DMS 273 (cell line): Measurements from ENCODE around the gene RAMP1.
A peak's percentile ranks its signal among the peaks of the same experiment; 100 is the strongest.
"Not testable (repeated sequence)": the region's sequence is repeated elsewhere in the genome, so short reads cannot be mapped to it uniquely, and the experiment has no call there.

Experiments
- DNase-seq: peaks from one replicate; lab custom pipeline; 2025; ENCODE audit not compliant: unreplicated experiment; lab: John Stamatoyannopoulos, UW

The RAMP1 gene

DNA sequence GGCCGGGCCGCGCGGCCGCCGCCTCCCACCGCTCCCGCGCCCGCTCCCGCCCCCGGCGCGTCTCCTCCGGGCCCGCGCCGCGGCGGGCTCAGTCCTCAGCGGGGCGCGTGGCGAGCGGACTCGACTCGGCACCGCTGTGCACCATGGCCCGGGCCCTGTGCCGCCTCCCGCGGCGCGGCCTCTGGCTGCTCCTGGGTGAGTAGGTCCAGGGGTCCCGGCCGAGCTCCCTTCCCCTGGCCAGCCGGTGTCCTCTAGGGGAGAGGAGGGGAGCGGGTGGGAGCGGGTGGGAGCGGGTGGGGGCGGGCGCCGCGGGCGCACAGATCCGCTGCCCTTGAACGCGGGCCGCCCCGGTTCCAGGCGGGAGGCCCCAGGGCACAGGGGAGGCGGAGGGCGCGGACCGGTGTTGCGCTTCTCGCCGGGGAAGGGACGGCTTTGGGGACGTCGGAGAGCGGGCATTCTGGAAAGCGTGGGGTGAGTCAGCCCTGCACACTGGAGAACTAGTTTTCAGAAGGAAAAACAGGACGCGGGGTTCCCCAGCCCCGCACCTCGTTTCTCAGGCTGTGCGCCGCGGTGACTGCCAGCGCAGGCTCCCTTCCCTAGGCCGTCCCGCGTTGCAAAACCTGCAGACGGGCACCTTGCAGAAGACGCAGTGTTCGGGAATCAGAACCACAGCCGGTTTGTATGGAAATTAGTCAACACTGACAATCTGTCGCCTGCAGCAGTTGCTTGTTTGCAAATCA lies at the start of gene RAMP1:
Gene RAMP1 (plus strand): TSS at position 91 of the 740 bp plus-strand sequence. CDS start 53 bp downstream, at position 144.
- DNase-seq = peak; percentile 85

DNA sequence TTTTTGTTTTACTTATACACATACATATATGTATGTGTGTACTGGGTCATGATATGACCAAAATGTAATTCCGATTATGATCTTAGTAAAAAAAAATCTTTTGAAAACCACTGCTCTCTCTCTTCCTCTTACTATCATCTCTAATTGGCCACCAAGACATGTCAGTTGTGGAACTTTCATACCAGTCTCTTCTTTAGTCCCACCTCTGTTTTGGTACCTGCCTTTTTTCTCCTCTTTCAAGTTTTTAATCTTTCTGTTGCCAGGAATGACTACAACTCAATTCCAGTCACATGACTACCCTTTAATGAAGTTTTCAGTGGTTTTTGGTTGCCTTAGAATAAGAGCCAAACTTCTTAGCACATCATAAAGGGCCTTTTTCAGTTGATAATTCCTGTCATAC lies 43.8 kb upstream of the RAMP1 start:
- no peak for DNase-seq

DNA sequence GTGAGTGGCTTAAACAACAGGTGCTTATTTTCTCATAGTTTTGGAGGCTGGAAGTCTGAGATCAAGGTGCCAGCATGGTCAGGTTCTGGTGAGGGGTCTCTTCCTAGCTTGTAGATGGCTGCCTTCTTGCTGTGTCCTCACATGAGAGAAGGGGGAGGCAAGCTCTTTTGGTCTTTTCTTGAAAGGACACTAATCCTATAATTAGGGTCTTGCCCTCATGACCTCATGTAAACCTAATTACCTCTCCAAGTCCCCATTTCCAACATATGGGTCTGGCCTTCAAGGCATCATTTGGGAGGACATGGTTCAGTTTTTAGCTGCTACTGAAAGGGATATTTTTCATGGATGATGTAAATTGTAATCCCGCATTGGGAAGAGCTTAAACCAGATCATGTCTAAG lies 42.9 kb upstream of the RAMP1 start:
- DNase-seq = no peak

DNA sequence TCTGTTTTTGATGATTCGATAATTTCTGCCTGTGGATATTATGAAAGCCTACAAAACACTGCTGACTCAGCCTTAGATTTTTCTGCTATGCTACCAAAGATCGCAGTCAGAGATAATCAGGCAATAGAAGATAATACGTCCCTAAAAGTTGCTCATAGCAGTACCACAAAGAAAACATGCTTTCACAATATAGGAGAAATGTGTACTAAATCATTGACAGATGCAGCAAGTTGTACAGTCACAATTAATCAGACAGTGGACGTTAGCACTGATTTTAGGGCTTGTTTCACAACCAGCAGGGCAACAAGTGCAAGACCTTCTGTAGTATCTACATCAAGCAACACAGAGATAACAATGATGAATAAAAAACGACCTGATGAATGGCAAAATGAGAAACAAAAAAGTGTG lies 41.4 kb upstream of the RAMP1 start:
- no peak for DNase-seq

DNA sequence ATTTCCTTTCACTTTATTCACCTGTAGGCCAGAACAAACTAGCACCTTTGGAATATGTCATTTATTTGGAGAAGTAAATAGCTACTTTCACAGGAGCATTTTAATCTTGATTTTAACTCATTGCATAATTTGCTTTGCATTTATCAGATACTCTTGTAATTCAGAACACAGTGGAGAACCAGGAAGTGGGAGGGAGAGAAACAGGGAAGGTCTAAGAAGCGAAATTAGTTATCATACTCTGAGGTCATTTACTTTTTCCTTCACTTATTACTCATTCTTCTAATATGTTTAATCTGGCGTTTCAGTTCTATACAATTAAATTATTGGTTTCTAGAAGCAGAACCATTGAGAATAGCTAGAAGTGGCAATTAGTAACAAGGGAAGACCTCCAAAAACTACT lies 40.2 kb upstream of the RAMP1 start:
- no peak for DNase-seq

DNA sequence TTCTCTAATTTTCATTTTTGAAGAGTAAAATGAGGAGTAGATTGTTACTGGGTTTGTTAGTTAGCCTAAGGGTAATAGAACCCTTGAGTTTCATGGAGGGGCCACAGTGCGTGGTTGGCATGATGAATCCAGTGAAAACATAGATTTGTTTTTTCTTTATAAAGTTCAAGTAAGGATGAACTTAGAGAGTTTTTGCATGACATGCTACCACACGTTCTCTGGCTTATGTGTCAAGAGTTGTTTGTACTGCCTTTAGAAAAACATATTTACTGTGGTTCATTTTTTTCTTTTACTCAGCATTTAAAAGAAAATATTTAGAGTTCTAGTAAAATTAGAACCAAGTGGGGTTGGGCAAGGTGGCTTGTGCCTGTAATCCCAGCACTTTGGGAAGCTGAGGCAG lies 39.0 kb upstream of the RAMP1 start:
- no peak for DNase-seq

DNA sequence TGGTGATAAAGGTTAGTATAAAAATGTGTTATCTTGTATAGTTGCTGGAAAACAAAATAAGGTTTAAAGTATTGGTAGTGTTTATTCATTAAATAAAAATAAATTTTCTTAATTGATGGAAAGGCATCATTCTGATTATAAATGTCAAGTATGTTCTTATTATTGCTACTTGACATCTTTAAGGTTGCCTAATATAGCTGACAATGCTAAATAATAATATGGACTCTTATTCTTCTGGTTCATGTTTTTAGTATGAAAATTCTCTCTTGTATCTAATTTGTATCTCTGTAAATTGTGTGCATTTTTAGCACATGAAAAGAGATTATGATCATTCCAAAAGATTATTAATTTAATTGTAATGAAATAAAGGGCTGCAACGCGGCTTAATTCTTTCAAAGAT lies 35.9 kb upstream of the RAMP1 start:
- no peak for DNase-seq

DNA sequence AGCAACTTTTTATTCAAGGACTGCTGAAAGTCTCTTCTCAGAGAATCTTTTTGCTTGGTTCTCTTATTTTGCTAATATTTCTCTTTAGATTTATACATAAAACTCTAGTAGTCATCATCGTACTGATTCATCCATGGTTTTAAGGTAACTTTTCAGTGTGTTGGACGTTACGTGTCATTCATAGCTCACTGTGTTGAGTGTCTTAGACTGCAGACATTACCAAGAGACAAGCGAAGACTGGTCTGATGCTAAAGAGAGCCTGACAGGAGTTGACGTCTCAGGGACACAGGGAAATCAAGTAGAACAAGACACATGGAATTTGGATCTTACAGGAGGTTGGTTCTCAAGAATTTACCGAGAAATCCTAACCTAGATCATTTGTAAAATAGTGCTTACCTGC lies 35.3 kb upstream of the RAMP1 start:
- no peak for DNase-seq

DNA sequence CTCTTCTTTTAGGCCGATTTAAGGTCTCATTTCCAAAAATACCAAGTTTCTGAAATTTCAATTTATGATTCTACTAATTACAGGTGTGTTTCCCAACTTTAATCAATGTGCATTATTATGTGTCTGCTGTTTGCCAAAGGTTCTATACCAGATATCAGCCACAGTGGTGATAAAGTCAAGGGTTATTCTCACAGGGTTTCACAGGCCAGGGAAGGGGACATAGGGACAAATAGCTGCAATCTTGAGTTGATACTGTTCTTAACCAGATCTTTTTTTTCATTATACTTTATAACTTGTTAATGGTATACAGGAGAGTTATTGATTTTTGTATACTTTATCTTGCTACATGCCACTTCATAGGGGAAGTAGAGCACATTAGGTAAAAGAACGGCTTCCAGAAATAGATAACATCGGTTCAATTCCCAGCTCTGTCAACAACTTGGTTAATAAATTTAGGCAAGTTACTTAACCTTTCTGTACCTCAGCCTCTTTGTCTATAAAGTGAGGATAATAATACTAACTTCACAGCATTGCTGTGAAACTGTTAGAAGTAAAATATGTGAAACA lies 31.9 kb upstream of the RAMP1 start:
- DNase-seq = no peak

DNA sequence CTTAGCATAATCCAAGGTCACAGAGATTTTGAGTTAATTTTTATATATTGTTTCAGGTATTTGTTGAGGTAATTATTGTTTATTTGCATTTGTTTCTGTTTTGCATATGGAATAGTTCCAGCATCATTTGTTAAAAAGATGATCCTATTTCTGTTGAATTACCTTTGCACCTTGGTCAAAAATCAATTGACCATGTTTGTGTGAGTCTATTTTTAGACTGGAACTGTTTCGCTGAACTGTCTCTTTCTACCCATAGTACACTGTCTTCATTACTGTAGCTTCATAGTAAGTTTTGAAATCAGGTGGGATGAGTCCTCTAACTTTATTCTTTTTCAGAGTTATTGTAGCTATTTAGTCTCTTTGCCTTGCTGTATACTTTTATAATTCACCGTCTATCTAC lies 28.9 kb upstream of the RAMP1 start:
- no peak for DNase-seq

DNA sequence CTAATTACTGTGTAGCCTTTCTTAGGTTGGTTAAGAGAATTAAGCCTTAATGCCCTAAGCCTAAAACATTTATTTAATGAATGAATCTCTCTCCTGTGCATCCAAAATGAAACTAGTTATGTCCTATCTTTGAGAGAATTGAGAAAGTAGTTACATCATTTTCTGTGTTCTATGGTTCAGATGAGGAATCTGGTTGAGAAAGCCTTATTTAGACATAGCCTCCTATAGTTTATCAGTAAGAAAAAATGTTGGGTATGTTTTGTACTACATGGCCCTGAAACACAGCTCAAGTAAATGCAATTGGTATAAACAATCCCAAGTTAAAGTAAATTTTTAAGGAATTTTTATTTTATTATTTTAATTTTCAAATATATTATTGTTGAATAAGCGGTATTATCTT lies 25.9 kb upstream of the RAMP1 start:
- no peak for DNase-seq

DNA sequence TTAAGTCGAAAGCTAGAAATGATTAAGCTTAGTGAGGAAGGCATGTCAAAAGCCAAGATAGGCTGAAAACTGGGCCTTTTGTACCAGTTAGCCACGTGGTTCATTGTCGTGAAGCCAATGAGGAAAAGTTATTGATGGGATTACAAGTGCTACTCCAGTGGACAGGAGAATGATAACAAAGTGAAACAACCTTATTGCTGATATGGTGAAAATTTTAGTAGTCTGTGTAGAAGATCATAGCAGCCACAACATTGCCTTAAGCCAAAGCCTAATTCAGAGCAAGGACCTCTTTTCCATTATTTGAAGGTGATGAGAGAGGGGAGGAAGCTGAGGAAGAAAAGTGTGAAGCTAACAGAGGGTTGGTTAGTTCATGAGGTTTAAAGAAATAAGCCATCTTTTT lies 24.1 kb upstream of the RAMP1 start:
- DNase-seq = no peak

DNA sequence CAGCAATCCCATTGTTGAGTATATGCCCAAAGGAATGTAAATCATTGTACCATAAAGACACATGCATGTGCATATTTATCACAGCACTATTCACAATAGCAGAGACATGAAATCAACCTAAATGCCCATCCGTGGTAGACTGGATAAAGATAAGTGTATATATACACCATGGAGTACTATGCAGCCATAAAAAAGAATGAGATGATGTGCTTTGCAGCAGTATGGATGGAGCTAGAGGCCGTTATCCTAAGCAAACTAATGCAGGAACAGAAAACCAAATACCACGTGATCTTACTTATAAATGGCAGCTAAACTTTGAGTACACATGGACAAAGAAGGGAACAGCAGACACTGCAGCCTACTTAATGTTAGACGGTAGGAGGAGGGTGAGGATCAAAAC lies 18.4 kb upstream of the RAMP1 start:
- DNase-seq = no peak

DNA sequence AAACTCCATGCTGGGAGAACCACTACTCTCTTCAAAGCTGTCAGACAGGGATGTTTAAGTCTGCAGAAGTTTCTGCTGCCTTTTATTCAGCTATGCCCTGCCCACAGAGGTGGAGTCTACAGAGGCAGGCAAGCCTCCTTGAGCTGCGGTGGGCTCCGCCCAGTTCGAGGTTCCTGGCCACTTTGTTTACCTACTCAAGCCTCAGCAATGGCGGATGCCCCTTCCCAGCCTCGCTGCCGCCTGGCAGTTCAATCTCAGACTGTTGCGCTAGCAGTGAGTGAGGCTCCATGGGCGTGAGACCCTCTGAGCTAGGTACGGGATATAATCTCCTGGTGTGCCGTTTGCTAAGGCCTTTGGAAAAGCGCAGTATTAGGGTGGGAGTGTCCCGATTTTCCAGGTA lies 10.5 kb upstream of the RAMP1 start:
- DNase-seq = not testable (repeated sequence)

DNA sequence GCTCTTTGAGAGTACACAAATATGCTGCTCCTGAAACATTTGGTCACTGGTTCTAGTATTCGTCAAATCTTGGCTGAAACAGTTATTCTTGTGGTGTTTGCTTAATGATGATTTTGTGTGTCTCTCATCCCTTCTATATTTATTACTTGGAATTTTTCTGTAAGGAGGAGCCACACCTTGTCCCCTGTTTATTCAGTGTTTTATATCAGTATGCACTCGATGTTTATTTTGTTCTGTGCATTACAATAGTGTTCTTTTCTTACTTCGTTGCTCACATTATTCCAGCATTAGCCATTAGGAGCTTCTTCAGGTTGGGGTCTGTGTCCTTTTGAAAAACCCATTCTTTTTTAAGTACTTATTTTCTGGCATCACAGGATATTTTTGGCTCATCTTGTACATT lies 5.1 kb upstream of the RAMP1 start:
- DNase-seq = no peak

DNA sequence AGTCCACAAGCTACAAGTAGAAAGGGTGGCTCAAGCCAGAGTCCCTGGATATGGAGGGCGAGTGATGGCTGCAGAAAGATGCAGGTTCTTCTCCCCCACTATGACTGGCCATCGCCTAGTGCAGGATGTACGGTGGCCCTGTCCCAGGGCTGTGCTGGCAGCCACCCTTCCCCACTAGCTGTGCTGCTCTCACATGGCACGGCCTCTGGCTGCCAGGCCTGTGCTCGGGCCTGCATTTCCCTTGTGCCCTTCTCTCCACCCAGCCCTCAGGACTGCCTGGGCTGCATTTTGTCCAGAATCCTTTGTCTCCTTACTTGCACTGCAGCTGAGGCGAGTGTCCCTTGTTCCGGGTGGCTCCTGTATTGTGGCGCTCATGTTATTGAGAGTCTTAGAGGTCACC lies 1.6 kb upstream of the RAMP1 start:
- DNase-seq = no peak

DNA sequence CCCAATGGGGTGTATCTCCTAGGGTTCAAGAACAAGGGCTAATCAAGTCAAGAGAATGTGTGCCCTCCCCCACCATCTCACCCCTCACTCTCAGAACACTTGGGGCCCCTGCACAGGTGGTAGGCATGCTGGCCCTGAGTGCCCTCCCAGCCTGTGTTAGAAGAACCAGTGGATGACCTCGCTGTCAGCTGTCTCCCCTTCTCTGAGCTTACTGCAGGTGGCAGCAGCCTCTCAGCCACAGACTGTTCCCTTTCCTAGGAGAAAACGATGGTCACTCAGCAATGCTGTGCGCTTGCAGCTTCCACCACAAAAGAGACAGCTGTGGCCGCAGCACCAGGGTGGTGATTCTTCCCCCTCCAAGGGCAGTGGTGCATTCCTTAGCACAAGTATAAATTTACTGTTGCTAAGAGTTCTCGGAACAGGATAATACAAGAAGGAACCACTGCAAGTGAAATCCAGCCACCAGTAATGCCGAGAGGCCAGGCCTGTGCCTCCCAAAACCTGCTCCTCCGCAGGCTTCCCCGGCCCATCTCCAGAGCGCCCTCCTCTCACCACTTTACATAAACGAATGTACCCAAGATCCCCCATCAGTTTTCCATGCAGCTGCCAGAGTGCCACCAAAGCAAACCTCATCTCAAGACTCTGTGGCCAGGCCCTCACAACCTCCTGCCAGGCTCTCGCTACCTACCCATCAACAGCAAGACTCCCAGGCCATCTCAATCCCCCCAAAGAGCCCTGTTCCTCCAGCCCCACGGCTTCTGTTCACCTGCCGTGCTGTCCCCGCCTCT lies 935 bp upstream of the RAMP1 start:
- peak; percentile 84 for DNase-seq

DNA sequence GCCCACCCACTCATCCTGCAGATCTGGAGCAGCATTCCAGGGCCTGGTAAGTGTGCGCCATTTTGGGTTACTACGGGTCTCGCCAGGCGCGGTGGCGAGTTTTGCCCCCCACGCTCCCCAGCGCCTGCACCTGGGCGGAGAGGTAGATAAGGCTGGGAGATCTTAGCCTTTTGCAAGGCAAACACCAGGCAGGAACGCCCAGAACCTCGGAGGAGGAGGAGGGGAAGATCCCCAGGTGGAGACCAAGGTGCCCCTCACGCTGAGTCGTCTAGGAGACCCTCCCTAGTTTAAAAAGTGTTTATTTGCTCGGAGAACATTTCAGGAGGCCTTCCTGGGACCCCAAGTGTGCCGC lies 365 bp upstream of the RAMP1 start:
- no peak for DNase-seq

DNA sequence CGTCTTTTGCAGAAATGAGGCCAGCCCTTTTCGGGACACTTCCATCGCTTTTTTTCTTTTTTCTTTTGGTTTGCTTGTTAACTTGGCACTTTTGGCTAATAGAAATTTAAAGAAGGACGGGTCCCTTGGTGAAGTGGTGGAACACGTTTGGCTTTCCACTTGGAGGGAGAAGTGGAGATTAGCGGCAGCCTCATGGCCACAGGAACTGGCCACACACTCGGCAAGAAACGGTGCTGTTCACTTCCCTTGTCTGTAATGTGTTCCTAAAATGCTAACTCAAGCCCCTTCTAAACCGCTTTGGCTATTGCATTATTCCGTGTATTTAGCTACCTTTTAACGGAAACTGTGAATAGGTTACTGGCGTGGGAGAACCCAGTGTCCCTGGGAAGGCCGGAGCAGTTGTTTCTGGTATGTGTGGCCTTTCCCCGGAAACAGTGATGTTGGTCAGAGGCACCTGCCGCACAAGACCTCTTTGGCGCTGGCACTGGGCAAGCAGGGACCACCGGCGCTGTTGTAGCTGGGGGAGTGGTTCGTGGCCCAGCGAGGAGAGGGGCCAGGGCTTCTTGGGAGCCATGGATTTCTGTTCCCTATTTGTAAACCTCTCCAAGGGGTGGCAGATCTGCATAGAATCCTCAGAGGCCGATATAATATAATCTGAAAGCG lies 981 bp downstream of the RAMP1 start:
- DNase-seq = peak; percentile 59

DNA sequence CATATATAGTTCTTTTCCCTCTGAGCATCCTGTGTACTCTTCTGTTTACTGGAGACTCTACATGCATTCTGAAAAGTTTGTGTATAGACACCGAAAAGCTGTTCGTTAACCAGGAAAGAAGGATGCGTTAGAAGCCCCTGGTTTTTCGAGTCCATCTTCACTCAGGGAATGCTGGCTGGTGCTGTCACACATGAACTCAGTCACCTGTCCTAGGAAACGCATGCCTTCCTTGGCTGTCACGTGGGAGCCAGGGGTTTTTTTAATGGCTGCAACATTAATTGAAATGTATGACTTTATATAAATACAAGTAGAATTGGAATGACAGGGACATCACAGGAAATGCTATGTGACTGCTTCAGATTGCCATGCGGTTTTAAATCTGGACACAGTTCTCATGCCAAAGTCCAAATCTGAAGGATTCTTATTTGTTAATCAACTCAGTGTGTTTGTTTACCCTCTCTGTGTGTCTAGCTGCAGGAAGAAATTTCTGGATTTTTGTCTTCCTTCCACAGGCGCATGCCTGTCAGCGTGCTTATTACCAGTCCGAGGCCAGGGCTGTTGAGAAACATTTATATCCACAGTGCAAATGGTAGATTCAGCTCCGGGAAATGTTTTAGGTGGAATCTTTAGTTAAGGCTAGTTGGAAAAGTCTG lies 2.6 kb downstream of the RAMP1 start:
- no peak for DNase-seq

DNA sequence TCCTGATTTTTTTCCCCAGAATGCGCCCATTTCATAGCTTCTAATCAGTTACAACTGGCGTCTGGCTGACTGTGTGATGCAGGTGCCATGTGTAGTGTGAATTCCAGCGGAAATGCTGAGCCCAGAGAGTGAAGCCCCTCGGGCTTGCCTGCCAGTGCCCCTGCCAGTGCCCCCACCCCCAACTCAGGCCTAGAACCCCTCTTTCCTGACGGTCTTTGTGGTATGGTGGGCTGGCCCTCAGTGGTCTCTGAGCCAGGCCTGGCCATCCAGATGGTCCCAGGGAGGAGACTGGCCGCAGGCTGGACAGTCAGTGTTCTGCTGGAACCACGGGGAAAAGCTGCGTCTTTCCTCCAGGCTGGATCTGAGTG lies 3.1 kb downstream of the RAMP1 start:
- DNase-seq = no peak
